HG03565 (cell line): ENCODE measurements around the gene TRPM8.

Experiments used
- ATAC-seq: cut with Tn5 transposase; IDR thresholded peaks from one replicate; pipeline ENCODE4 v1.9.1; 2021; ENCODE audit warnings: mild to moderate bottlenecking, moderate library complexity; ENCODE audit not compliant: unreplicated experiment

The TRPM8 gene

GRCh38 chr2:233997707-233998106 lies 80.5 kb downstream of the TRPM8 start:
- no peak for ATAC-seq

GRCh38 chr2:233999182-233999581 lies 82.0 kb downstream of the TRPM8 start:
- no peak for ATAC-seq

GRCh38 chr2:234001380-234002160 lies 84.4 kb downstream of the TRPM8 start:
- ATAC-seq, result no peak

GRCh38 chr2:234002281-234002680 lies 85.1 kb downstream of the TRPM8 start:
- ATAC-seq, result no peak

GRCh38 chr2:234003972-234004617 lies 86.9 kb downstream of the TRPM8 start:
- no peak for ATAC-seq

- no peak for ATAC-seq
These were observed 88.0 kb downstream of the TRPM8 start for GRCh38 chr2:234005126-234005525.

GRCh38 chr2:234006501-234006900 lies 89.3 kb downstream of the TRPM8 start:
- ATAC-seq, result no peak

GRCh38 chr2:234014427-234014826 lies 97.3 kb downstream of the TRPM8 start:
- ATAC-seq, result no peak

- no peak for ATAC-seq
These were observed 98.7 kb downstream of the TRPM8 start for GRCh38 chr2:234015861-234016260.

- ATAC-seq, result no peak
These were observed 102.7 kb downstream of the TRPM8 start for GRCh38 chr2:234019896-234020295.

- no peak for ATAC-seq
These were observed 103.2 kb downstream of the TRPM8 start for GRCh38 chr2:234020332-234020731.

- ATAC-seq, result no peak
These were observed 105.3 kb downstream of the TRPM8 start for GRCh38 chr2:234022424-234022823.

GRCh38 chr2:234024304-234024703 lies 107.1 kb downstream of the TRPM8 start:
- ATAC-seq, result no peak

- ATAC-seq, result no peak
These were observed 108.3 kb downstream of the TRPM8 start for GRCh38 chr2:234025466-234025865.

- ATAC-seq, result no peak
These were observed 108.8 kb downstream of the TRPM8 start for GRCh38 chr2:234025891-234026401.

GRCh38 chr2:234026693-234027254 lies 109.6 kb downstream of the TRPM8 start:
- ATAC-seq, result no peak

- no peak for ATAC-seq
These were observed 110.5 kb downstream of the TRPM8 start for GRCh38 chr2:234027641-234028040.

- ATAC-seq, result no peak
These were observed 112.1 kb downstream of the TRPM8 start for GRCh38 chr2:234029150-234029733.

- no peak for ATAC-seq
These were observed 114.0 kb downstream of the TRPM8 start for GRCh38 chr2:234031207-234031606.

GRCh38 chr2:234032279-234032856 lies 115.2 kb downstream of the TRPM8 start:
- no peak for ATAC-seq

- ATAC-seq, result no peak
These were observed 116.0 kb downstream of the TRPM8 start for GRCh38 chr2:234033174-234033573.
